Brain pericyte (primary cell): ENCODE measurements around the gene NELL1.

Experiments used
- DNase-seq: peaks from one replicate; pipeline ENCODE4 v3.0.0-alpha.2; 2012; ENCODE audit warnings: low read depth, low spot score

Gene NELL1

DNA sequence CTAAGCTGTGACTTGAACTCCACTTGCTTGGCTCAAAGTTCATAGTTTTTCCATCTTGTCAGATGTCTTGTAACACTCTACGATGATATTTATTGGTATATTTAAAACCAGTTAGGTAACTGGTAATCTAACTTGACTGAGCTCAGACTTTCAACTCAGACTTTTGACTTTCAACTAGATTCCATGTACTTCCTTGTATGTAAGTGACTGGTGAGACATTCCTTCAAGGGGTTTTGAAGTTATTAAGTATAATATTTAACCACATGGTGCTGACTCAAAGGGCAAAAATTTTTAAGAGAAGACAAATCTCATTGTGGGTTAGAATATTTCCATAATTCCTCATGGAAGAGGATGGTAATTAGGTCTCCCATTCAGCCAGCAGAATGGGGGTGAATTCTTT is 892.2 kb downstream of the NELL1 start:
- no peak for DNase-seq

DNA sequence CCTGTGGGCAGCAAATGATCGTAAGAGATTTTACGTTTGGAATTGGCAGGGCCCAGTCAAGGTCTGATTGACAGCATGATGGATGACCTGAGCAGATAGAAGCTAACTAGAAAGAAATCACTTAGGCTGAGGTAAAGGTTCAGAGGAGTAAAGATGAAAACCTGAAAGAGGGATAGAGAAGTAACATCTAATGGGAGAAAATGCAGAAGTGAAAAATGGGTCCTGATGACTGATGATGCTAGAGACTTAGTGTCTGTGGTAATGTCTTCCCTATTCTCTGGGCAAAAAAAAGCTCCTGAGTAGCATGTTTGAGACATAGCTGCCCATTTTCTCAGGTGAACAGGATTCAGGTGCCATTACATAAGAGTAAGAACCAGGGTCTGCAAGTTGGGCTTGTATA is 894.7 kb downstream of the NELL1 start:
- no peak for DNase-seq

DNA sequence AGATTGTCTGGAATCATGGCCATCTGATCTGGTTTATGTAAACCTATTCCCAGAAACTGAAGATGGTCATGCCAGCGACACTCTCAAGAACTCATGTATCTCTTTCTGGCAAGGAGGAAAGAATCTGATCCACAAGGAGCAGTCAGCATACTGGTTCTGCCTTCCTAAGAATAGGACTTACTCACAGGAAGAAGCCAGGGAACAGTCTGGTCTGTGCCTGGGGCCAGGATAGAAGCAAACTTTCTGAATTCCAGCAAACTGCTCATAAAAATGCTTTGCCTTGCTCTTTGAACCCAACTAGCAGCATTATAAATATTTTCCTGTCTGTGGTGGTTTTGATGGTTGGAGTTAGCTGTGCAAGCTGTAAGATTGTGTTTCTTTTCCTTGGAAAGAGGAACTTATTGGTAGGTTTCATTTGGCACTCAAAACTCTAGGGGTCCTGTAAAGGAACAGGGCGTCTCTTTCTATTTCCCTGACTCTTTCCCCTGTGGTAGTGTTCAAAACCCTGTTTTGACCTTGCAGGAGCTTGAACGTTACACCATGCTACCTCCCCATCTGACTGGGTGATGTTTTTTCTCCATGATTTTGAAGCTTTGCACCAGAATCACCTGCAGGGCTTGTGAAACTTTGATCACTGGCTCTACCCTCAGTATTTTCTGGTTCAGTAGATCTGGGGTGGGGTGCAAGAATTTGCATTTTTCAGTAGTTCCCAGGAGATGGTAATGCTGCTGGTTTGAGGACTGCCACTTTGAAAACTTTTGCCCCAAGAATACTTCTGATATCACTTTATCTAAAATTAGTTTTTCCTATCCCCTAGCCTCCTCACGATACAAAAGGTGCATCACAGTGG is 895.7 kb downstream of the NELL1 start:
- no peak for DNase-seq

DNA sequence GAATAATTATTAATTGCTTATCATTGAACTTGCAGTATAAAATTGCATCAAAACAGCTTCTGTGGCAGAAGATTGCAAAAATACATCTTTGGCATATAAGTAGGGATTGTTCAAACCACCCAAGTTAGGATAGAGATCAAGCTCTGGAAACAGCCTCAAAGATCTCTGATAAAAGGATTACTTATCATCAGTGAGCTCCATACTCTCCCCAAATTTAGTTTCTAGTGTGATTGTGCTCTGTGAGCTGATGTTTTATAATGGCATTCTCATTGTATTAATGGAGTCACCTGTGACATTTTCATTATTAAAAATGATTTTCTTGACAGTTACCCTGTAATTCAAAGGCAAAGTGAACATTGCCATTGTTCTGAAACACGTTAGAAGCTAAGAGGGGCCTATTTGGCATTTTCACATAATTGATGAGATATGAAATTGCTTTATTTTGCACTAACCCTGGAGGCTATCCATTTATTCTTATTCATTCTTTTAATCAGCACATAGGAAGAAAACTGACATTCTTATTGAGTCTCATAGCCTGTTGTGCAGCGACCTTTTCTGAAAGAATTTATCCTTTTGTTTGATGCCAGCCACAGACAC is 897.2 kb downstream of the NELL1 start:
- no peak for DNase-seq

DNA sequence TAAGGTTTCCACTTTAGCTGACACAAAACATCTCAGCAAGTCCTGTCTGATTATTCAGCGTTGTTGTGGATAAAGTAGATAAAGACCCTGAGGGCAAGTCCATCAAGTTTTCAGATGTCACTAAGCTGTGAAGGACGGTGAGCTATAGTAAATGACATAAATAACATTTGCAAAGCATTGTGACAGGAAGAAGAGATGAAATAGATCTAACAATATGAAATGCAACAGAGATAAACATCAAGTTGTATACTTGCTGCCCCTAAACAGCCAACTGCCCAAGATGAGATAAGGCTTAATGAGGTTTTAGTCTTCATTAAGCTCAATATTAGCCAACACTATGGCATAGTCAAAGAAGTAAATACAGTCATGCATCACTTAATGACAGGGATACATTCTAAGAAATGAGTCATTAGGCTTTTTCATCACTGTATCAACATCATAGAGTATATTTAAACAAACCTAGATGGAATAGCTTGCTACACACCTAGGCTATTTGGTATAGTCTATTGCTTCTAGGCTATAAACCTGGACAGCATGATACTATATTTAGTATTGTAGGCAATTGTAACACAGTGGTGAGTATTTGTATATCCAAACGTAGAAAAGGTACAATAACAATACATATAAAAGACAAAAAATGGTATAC is 898.4 kb downstream of the NELL1 start:
- no peak for DNase-seq

DNA sequence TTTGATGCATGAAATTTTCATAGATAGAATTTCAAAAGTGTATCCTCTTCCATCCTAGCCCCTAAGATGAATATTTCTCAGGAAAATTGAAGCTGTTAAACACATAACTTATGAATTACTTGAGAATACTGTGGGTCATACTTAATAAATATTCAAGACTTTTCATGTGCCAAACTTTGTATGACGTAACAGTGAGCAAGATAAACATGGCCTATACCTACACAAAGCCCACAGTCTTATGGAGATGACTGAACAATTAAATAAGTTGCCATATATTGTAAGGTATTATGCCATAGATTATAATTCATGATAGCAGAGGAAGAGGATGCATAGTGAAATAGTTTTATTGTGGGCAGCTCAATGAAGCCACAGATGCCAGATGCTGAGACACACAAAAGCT is 902.8 kb downstream of the NELL1 start:
- DNase-seq, result no peak

DNA sequence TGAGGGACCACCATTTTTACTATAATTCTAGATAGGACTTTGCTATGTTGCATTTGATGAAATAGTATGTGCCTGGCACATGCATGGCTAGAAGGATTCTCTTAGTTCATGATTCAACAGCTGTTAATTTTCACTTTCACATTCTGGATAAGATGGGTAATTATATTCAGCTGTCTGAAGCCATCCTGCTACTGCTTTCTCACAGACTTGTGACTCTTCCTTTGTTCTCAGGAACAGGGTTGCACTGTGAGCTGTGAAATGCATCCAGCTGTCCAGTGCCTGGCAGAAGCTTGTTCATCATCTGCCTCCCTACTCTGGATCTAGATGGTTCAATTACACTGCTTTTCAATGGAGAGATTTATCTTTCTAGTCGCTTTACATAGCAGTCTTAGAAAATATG is 913.4 kb downstream of the NELL1 start:
- DNase-seq, result no peak

DNA sequence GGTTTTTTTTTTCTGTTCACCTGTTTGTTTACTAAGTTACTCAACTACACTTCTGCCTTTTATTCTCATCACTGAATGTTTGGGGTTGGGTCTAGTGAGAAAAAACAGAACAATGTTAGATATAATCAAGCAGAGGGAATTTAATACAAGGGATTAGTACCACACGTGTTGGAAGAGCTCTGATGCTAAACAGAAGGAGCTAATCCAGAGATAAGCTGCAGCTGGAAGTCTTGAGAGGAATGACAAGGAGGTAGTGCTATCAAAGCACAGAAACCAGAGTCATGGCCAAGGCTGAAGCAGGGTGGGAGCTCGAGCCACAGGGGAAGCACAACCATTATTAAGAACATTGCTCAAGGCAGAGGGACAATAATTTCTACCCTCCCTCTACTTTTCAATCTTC is 919.4 kb downstream of the NELL1 start:
- DNase-seq, result no peak

DNA sequence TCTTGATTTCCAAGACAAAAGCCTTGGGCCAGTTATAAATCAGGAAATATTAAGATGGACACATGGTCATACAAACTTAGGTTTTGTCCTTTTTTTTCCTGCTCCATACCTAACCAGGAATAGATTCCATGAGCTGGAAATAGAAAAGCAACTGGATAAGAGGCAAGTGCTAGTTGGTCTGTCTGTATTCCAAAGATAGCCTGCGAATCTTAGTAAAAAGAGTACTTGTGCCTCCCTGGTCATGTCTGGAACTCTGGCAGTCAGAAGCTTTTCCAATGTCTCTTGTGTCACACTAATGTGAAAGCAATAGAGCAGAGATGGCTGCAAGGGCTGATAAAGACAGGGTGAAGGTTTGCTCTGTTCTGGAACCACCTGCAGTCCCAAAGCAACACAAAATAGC is 933.3 kb downstream of the NELL1 start:
- DNase-seq, result no peak

DNA sequence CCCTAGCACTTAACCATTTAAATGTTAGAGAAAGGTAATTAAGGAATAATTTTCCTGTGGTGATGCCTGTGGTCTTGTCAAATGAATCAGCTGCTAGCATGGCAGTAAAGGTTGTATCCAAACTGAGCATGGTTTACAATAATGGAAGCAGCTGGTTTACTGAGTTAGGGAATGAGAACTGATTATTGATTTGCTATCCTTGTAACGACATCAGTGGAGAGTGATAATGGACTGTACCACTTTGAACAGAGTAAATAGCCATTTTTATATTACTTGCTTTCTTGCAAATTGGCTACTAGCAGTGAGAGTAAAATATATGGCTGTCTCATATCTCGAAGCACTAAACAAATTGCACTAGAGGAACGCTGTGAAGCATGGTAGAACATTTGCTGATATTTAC is 934.5 kb downstream of the NELL1 start:
- DNase-seq, result no peak

DNA sequence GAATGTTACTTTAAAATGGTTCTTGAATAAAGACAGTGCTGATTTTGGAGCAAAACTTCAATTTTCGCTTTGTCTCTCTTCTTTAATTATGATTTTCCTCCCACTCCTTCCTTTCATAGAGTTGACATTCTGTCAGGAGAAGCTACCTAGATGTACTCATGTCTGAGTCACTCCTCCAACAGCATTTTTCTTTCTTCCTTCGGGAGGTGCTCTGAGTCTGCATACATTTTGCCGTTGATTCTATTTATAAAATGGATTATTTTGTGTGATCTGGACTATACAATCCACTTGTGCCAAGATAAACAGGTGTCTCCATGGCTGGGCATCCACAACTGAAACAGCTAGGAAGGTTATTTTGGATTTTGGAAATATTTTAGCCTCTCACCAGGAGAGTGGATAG is 935.2 kb downstream of the NELL1 start:
- DNase-seq, result no peak

DNA sequence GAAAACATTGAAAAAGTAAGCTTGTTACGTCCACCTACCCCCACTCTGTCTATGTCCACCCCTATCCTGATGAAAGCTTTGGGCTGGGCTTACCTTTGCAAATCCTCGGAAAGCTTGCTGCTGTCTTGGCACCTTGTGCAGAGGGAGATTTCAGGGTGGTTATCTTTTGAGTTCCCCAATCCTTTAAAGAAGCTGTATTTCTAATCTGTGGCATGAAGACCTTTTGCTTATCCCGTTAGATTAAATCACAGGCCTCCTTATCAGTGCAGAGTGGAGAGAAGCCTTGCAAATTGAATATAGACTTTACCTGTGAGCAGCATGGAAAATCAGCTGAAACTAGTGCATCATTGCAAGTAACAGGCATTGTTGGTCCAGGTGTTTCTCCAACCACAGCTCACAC is 942.9 kb downstream of the NELL1 start:
- no peak for DNase-seq

DNA sequence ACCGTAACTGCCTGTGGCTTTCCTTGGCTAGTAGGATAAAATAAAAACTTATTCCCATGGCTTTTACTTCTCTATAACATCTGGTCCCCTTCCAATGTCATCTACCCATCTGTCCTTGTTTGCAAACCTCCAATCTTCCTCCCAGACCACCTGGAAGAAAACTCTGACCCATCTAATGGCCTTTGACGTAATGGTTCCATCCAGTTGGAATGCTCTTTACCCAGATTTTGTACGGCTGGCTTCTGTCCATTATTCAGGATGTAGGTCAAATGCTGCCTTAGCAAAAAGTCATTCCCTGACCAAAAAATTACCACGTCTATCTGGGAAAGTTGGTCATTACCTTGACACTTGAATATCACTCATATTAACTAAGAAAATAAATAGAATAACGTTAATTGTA is 945.6 kb downstream of the NELL1 start:
- no peak for DNase-seq

DNA sequence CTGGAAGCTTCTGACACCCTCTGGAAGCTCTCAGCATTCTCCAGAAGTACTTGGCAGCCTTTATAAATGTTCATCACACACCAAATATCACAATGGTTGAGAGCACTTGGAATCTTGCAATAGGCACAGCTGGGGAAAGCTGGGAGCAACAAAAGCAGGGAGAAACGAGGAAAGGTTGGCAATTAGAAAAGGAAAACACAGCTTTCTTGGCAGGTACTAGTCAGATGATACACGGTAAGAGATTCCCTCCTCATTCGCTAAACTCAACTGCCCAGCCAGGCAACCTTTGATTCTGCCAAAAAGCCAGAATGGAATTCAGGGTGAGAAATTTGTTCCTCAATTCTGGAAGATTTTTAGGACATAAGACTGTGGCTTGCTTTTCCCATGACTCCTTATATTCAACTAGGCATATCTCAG is 946.6 kb downstream of the NELL1 start:
- DNase-seq, result no peak

DNA sequence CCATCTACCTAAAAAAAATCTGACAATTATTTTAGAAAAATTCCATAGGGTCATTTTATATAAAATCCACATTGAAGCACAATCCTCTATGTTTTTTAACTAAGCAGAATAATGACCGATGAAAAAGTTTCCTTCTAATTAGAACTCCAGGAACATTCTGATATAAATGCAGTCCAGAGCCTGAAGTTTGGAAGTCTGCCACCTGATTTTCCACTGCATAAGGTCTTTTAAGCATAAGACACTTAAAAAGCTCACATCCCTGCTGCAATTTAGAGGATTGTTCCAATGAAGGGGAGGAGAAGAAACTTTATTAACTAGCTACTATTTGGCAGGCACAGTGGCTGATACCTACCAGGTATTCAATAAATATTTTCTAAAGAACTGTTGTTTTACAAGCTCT is 953.2 kb downstream of the NELL1 start:
- no peak for DNase-seq

DNA sequence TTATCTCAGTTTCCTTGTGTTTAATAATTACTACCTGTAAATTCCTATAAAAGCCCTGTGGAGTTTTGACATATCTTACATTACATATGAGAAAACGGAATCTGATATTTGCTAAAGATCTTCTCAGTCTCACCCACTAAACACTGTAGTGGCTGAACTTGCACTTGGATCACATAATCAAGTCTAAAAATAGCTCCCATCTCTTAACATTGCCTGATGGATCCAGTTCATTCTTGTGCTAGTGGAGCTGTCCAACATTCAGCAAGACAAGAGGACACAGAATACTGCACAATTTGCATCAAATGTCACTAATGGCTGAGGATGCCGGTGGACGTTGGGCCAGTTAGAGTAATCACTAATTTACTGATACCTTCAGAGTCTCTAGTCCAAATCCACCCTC is 953.6 kb downstream of the NELL1 start:
- DNase-seq, result no peak
